22Rv1 (cell line): ENCODE data around the gene TRPM3.

Source experiments
- ZFX ChIP-seq: fragments of 450-650 bp; IDR thresholded peaks from 2 replicates; pipeline ENCODE4 v1.6.1; 2017; ENCODE audit warnings: antibody characterized with exemption, borderline replicate concordance
- TF ChIP-seq, protein P1 (sequence below): fragments of 450-650 bp; IDR thresholded peaks from 2 replicates; pipeline ENCODE4 v1.5.1; 2017; ENCODE audit warnings: mild to moderate bottlenecking

DNA sequence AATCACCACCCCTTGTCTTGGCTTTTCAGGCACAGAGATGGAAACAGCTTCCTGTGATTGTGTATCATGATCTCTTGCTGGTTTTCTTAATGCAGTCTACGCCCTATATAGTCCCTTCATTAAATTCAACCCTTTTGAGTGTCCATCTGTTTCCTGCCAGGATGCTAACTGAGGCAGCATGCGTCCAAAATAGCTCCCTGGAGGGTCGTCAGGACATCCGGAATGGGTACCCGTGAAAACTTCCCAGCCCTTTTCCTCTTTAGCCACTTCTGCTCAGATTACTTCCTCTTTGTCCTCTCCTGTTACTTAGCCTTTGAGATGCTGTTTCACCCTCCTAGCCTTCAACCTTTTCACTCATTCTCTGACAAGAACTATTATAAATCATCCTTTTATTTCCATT lies 627.2 kb downstream of the TRPM3 start:
- TF ChIP-seq, protein P1, sequence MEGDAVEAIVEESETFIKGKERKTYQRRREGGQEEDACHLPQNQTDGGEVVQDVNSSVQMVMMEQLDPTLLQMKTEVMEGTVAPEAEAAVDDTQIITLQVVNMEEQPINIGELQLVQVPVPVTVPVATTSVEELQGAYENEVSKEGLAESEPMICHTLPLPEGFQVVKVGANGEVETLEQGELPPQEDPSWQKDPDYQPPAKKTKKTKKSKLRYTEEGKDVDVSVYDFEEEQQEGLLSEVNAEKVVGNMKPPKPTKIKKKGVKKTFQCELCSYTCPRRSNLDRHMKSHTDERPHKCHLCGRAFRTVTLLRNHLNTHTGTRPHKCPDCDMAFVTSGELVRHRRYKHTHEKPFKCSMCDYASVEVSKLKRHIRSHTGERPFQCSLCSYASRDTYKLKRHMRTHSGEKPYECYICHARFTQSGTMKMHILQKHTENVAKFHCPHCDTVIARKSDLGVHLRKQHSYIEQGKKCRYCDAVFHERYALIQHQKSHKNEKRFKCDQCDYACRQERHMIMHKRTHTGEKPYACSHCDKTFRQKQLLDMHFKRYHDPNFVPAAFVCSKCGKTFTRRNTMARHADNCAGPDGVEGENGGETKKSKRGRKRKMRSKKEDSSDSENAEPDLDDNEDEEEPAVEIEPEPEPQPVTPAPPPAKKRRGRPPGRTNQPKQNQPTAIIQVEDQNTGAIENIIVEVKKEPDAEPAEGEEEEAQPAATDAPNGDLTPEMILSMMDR: no peak
- no peak for TF ChIP-seq ZFX
